GM12878 (cell line): ENCODE measurements around the gene KATNB1. TPM values are rescaled to one million over a fixed set of nuclear protein-coding genes. Genes with fewer than 3 reads are reported as not detected.

Experiments
- ATAC-seq: fragments of 200-7000 bp; cut with Tn5 transposase; 3 replicates; pipeline ENCODE4 v1.9.1; 2020; ENCODE audit warnings: mild to moderate bottlenecking, moderate library complexity
- BruUV-seq: library from RNA; stranded (reverse); fragments of 400-500 nt; replicated peaks from 2 replicates; lab custom pipeline; 2021; lab: Mats Ljungman, UMichigan
- CTCF ChIA-PET: fragments of 300-600 bp; sonication (Branson Sonifier 250); formaldehyde crosslinking; extraction: SDS; loops from one replicate; lab custom pipeline; 2021; ENCODE audit warnings: inconsistent platforms; lab: Yijun Ruan, JAX
- POLR2A ChIA-PET: fragments of 350-600 bp; formaldehyde crosslinking; extraction: SDS; loops from one replicate; lab custom pipeline; 2021; ENCODE audit warnings: inconsistent platforms; lab: Charles Lee
- RAD21 ChIA-PET: fragments of 300-600 bp; sonication (Branson Sonifier 250); formaldehyde crosslinking; loops from one replicate; lab custom pipeline; 2023; ENCODE audit warnings: antibody characterized with exemption; ENCODE audit not compliant: unreplicated experiment; lab: Charles Lee
- SMC1A ChIA-PET: fragments of 300-600 bp; sonication (Branson Sonifier 250); formaldehyde crosslinking; loops from one replicate; lab custom pipeline; 2023; ENCODE audit not compliant: unreplicated experiment, uncharacterized antibody; lab: Charles Lee
- DNase-seq: peaks from one replicate; pipeline ENCODE4 v3.0.0-alpha.2; 2011; ENCODE audit warnings: low read depth, low spot score
- FAIRE-seq: peaks from 3 replicates; lab custom pipeline; 2011; peaks lifted over from hg19 to GRCh38; lab: Jason Lieb, UNC
- H2AFZ ChIP-seq: 2 replicates; pipeline ENCODE4 v1.6.0; 2011; ENCODE audit warnings: low read depth, low read length, control low read depth; ENCODE audit not compliant: control insufficient read depth
- H3K27ac ChIP-seq: 2 replicates; pipeline ENCODE4 v1.5.1; 2011; ENCODE audit warnings: control low read depth; ENCODE audit not compliant: control insufficient read depth, insufficient read depth
- H3K27me3 ChIP-seq, 2 experiments: replicated peaks in 1 of 2; 2 replicates each; pipeline versions ENCODE4 v1.6.0 to v1.6.1; 2011; ENCODE audit warnings: low read length in 1 of 2; ENCODE audit not compliant: control insufficient read depth in 2 of 2, insufficient read depth in 2 of 2
- H3K36me3 ChIP-seq, 2 experiments: 2 replicates each; pipeline ENCODE4 v1.5.1; 2011; ENCODE audit warnings: low read length in 1 of 2; ENCODE audit not compliant: control insufficient read depth in 2 of 2, insufficient read depth in 2 of 2
- H3K4me1 ChIP-seq: 2 replicates; pipeline ENCODE4 v1.6.1; 2011; ENCODE audit warnings: mild to moderate bottlenecking, low read length, moderate library complexity, mixed read lengths; ENCODE audit not compliant: control insufficient read depth, insufficient read depth
- H3K4me2 ChIP-seq: 2 replicates; pipeline ENCODE4 v1.6.0; 2011; ENCODE audit warnings: control low read depth; ENCODE audit not compliant: control insufficient read depth, insufficient read depth
- H3K4me3 ChIP-seq: fragments of 200-600 bp; sonication (generic); 2 replicates; pipeline ENCODE4 v1.5.1; 2016
- H3K79me2 ChIP-seq: 2 replicates; pipeline ENCODE4 v1.6.0; 2011; ENCODE audit warnings: low read length; ENCODE audit not compliant: control insufficient read depth, insufficient read depth
- H3K9ac ChIP-seq: 2 replicates; pipeline ENCODE4 v1.8.0; 2011; ENCODE audit warnings: low read length, control low read depth, mixed read lengths; ENCODE audit not compliant: control insufficient read depth, insufficient read depth
- H3K9me3 ChIP-seq: replicated peaks from 3 replicates; pipeline ENCODE4 v1.5.1; 2011; ENCODE audit warnings: mild to moderate bottlenecking, low read length; ENCODE audit not compliant: control insufficient read depth, insufficient read depth
- H4K20me1 ChIP-seq: 2 replicates; pipeline ENCODE4 v1.6.0; 2011; ENCODE audit not compliant: control insufficient read depth, insufficient read depth
- HDAC6 ChIP-seq: fragments of 200-600 bp; sonication (generic); IDR thresholded peaks from one replicate; pipeline ENCODE4 v1.8.0; 2017; ENCODE audit warnings: antibody characterized with exemption; ENCODE audit not compliant: unreplicated experiment
- MYB ChIP-seq: fragments of 150-350 bp; IDR thresholded peaks from 2 replicates; pipeline ENCODE4 v1.6.1; 2014; ENCODE audit warnings: mild to moderate bottlenecking, low read depth, low read length, borderline replicate concordance
- RELB ChIP-seq: fragments of 450-650 bp; IDR thresholded peaks from 2 replicates; pipeline ENCODE4 v1.6.1; 2017; ENCODE audit warnings: low read depth, mild to moderate bottlenecking, moderate library complexity
- SIN3A ChIP-seq: IDR thresholded peaks from 2 replicates; pipeline ENCODE4 v1.6.1; 2012; ENCODE audit warnings: low read depth, low read length, improper control_type of control experiment
- TAF1 ChIP-seq: IDR thresholded peaks from 2 replicates; pipeline ENCODE4 v1.6.1; 2011; ENCODE audit warnings: mild to moderate bottlenecking, low read depth, low read length, borderline replicate concordance
- ZNF207 ChIP-seq: fragments of 450-650 bp; IDR thresholded peaks from 2 replicates; pipeline ENCODE4 v1.6.1; 2014; ENCODE audit warnings: antibody characterized with exemption, mild to moderate bottlenecking, borderline replicate concordance
- WGBS: methylation state at CpG from one replicate; pipeline ENCODE4 v1.1.6; 2016; ENCODE audit warnings: low lambda C conversion rate; ENCODE audit not compliant: insufficient replicate concordance, insufficient coverage; ENCODE audit errors: missing lambda C conversion rate; 5-methylcytosine and 5-hydroxymethylcytosine counted together
- in situ Hi-C: fragments of 300-500 bp; cut with MboI; formaldehyde crosslinking; loops from 9 replicates; pipeline ENCODE4 v1.14.3; 2018; ENCODE audit warnings: mixed read lengths
- intact Hi-C: fragments of 100-400 bp; cut with micrococcal nuclease; formaldehyde crosslinking; loops from one replicate; pipeline ENCODE4 v1.14.2; 2022; ENCODE audit not compliant: unreplicated experiment
- polyA plus RNA-seq, 11 experiments: library from polyadenylated mRNA; depleted of rRNA in 4 of 11; unstranded in 6 of 11; stranded (reverse) in 5 of 11; fragments of >200 nt; fragmentation: Nextera tagmentation in 4 of 11; fragmentation: Illumina TruSeq in 1 of 11; extraction: Ambion mirVana in 4 of 11; extraction: Trizol in 1 of 11; gene quantifications; 1 replicate in 1 of 11; 2 replicates in 10 of 11; pipeline versions ENCODE4 v1.2.1 to v1.2.3, GENCODE V29; 2011 to 2016; ENCODE audit warnings: inconsistent platforms in 2 of 11, missing spikeins in 2 of 11, low read depth in 1 of 11
- total RNA-seq, 4 experiments: library from RNA; depleted of rRNA in 3 of 4; stranded (reverse); fragments of >200 nt in 3 of 4; fragmentation: Illumina TruSeq in 1 of 4; extraction: Trizol in 1 of 4; gene quantifications; 2 replicates each; pipeline versions ENCODE4 v1.2.1 to v1.2.3, GENCODE V29; 2013 to 2021

The KATNB1 gene
- total and polyA plus RNA-seq, 10 of the 15 experiments (the other 5 are each of a cell fraction or from before 2014, with no cell fraction given) = 0.71 to 46.5 (median 19.5) TPM

- Histone ChIP-seq H4K20me1 (no peaks in the 10 kb centered on the region), H3K4me1 (no peaks in the 10 kb centered on the region), H3K9me3 (no peaks in the 10 kb centered on the region), H3K4me2 (no peak overlapping the region), H2AFZ (no peak overlapping the region), H3K27ac (no peak overlapping the region), H3K79me2 (no peaks in the 10 kb centered on the region), H3K9ac (no peak overlapping the region), H3K27me3 (no peaks in the 10 kb centered on the region), H3K36me3 (no peaks in the 10 kb centered on the region; a peak in 1 of 4 replicates), H3K4me3 (no peak overlapping the region)
- ChIA-PET CTCF (no interaction called here), RAD21 (interaction anchor here (0.8 kb wide), 1 partner anchor 64 kb away, joined by 3 read pairs; no protein-coding TSS in a partner anchor), SMC1A (no interaction called here), POLR2A (no interaction called here)
- intact Hi-C loops = loop anchor here (5.0 kb wide), 1 partner anchor 103 kb away; no protein-coding TSS in a partner anchor
- ATAC-seq (no peak), DNase-seq (no peak), FAIRE-seq (no peak)
- in situ Hi-C loops = loop anchor here (5.0 kb wide), 1 partner anchor 243 kb away; the partner anchor contains the start of genes USB1 and ZNF319
- no TSS peak for BruUV-seq
- 63% methylated on average over 7 of the region's 7 CpGs for WGBS
- TF ChIP-seq TAF1 = no peak
- no peak for TF ChIP-seq HDAC6
- no peak for TF ChIP-seq RELB
- no peak for TF ChIP-seq ZNF207
- TF ChIP-seq MYB = no peak
- no peak for TF ChIP-seq SIN3A
Measured at GRCh38 chr16:57759131-57759530, 23.6 kb downstream of the KATNB1 start.
